H1 (cell line): Measurements from ENCODE around the gene AGAP1. TPM values are rescaled to one million over a fixed set of nuclear protein-coding genes. Genes with fewer than 3 reads are reported as not detected.
A peak's percentile ranks its signal among the peaks of the same experiment; 100 is the strongest.

Source experiments
- CTCF ChIA-PET: fragments of 300-600 bp; sonication (Branson Sonifier 250); formaldehyde crosslinking; loops from one replicate; lab custom pipeline; 2021; ENCODE audit not compliant: partially characterized antibody; lab: Charles Lee
- POLR2A ChIA-PET: fragments of 300-600 bp; sonication (Branson Sonifier 250); formaldehyde crosslinking; loops from one replicate; lab custom pipeline; 2021; ENCODE audit warnings: inconsistent platforms; ENCODE audit not compliant: partially characterized antibody; lab: Charles Lee
- DNase-seq, 2 experiments: peaks; one replicate each; pipeline versions ENCODE4 v3.0.0 to v3.0.0-alpha.2; 2010 to 2022; ENCODE audit warnings: low spot score in 2 of 2, low read depth in 1 of 2, mixed read lengths in 1 of 2
- FAIRE-seq: peaks from 2 replicates; lab custom pipeline; 2011; peaks lifted over from hg19 to GRCh38; lab: Jason Lieb, UNC
- H2AFZ ChIP-seq: 2 replicates; pipeline ENCODE4 v1.8.1; 2012; ENCODE audit warnings: low read length, inconsistent platforms
- H2AK5ac ChIP-seq: 2 replicates; pipeline ENCODE4 v1.6.1; 2013; ENCODE audit warnings: low read depth, low read length
- H2BK120ac ChIP-seq: replicated peaks from 2 replicates; pipeline ENCODE3; 2013; ENCODE audit warnings: low read depth, low read length, inconsistent platforms
- H2BK12ac ChIP-seq: 2 replicates; pipeline ENCODE4 v1.6.1; 2013; ENCODE audit warnings: low read depth, low read length
- H2BK15ac ChIP-seq: 2 replicates; pipeline ENCODE4 v1.6.1; 2013; ENCODE audit warnings: low read length
- H2BK20ac ChIP-seq: 2 replicates; pipeline ENCODE4 v1.6.1; 2013; ENCODE audit warnings: low read length
- H2BK5ac ChIP-seq: 2 replicates; pipeline ENCODE4 v1.6.1; 2013; ENCODE audit warnings: low read depth, low read length
- H3K14ac ChIP-seq: 2 replicates; pipeline ENCODE4 v1.6.1; 2013; ENCODE audit warnings: inconsistent platforms; ENCODE audit not compliant: insufficient read length
- H3K18ac ChIP-seq: 2 replicates; pipeline ENCODE4 v1.6.1; 2013; ENCODE audit warnings: low read length; ENCODE audit errors: extremely low read depth
- H3K23ac ChIP-seq: 2 replicates; pipeline ENCODE4 v1.6.1; 2013; ENCODE audit warnings: inconsistent platforms; ENCODE audit not compliant: insufficient read length
- H3K23me2 ChIP-seq: 2 replicates; pipeline ENCODE4 v1.6.1; 2013; ENCODE audit warnings: low read depth, low read length
- H3K27ac ChIP-seq: 2 replicates; pipeline ENCODE4 v1.6.1; 2011; ENCODE audit warnings: low read depth, low read length, inconsistent platforms
- H3K27me3 ChIP-seq, 4 experiments: replicated peaks in 1 of 4; 1 replicate in 1 of 4; 2 replicates in 3 of 4; pipeline versions ENCODE4 v1.6.1 to v1.8.1; 2011 to 2013; ENCODE audit warnings: low read length in 3 of 4, mild to moderate bottlenecking in 3 of 4, inconsistent platforms in 2 of 4, mixed read lengths in 2 of 4, moderate library complexity in 1 of 4; ENCODE audit not compliant: control insufficient read depth in 3 of 4, insufficient read depth in 3 of 4; ENCODE audit errors: extremely low read depth in 1 of 4
- H3K36me3 ChIP-seq, 4 experiments: 2 replicates each; pipeline versions ENCODE4 v1.6.1 to v1.8.1; 2011 to 2013; ENCODE audit warnings: mild to moderate bottlenecking in 4 of 4, low read length in 3 of 4, moderate library complexity in 2 of 4, control low read depth in 1 of 4, inconsistent platforms in 1 of 4; ENCODE audit not compliant: insufficient read depth in 4 of 4, control insufficient read depth in 2 of 4
- H3K4ac ChIP-seq: replicated peaks from 2 replicates; pipeline ENCODE3; 2013; ENCODE audit warnings: low read length, low read depth, mixed read lengths, inconsistent platforms; ENCODE audit not compliant: insufficient read length
- H3K4me1 ChIP-seq, 4 experiments: replicated peaks in 1 of 4; 1 replicate in 1 of 4; 2 replicates in 3 of 4; pipeline versions ENCODE4 v1.6.1 to v1.8.1; 2011 to 2013; ENCODE audit warnings: low read length in 3 of 4, inconsistent platforms in 2 of 4, mixed read lengths in 1 of 4; ENCODE audit not compliant: insufficient read depth in 4 of 4, control insufficient read depth in 3 of 4
- H3K4me2 ChIP-seq, 2 experiments: 2 replicates each; pipeline versions ENCODE4 v1.6.1 to v1.8.1; 2011 to 2013; ENCODE audit warnings: low read depth in 2 of 2, low read length in 2 of 2, control low read depth in 1 of 2, inconsistent platforms in 1 of 2, mild to moderate bottlenecking in 1 of 2; ENCODE audit not compliant: insufficient read depth in 1 of 2
- H3K4me3 ChIP-seq, 4 experiments: fragments of 200-600, 300-600 bp in 1 of 4; sonication (generic), shearing (Covaris generic), sonication (Bioruptor Twin) in 1 of 4; 2 replicates each; pipeline versions ENCODE4 v1.5.1 to v1.8.1; 2011 to 2016; ENCODE audit warnings: low read length in 4 of 4, low read depth in 3 of 4, control low read depth in 2 of 4, inconsistent platforms in 2 of 4, mild to moderate bottlenecking in 2 of 4, mixed read lengths in 1 of 4, moderate library complexity in 1 of 4; ENCODE audit not compliant: insufficient read depth in 2 of 4; ENCODE audit errors: extremely low read depth in 1 of 4
- H3K56ac ChIP-seq: replicated peaks from 2 replicates; pipeline ENCODE3; 2013; ENCODE audit warnings: low read depth, mild to moderate bottlenecking, mixed read lengths, low read length, inconsistent platforms; ENCODE audit not compliant: insufficient read length
- H3K79me1 ChIP-seq: 2 replicates; pipeline ENCODE4 v1.6.1; 2013; ENCODE audit warnings: low read depth, low read length, control low read depth
- H3K79me2 ChIP-seq, 2 experiments: 2 replicates each; pipeline versions ENCODE4 v1.6.1 to v1.8.1; 2012 to 2013; ENCODE audit warnings: low read length in 2 of 2, mild to moderate bottlenecking in 2 of 2, inconsistent platforms in 1 of 2; ENCODE audit not compliant: insufficient read depth in 2 of 2, control insufficient read depth in 1 of 2
- H3K9ac ChIP-seq, 4 experiments: replicated peaks in 1 of 4; 1 replicate in 1 of 4; 2 replicates in 3 of 4; pipeline versions ENCODE4 v1.6.1 to v1.8.1; 2011 to 2013; ENCODE audit warnings: low read depth in 3 of 4, low read length in 3 of 4, control low read depth in 2 of 4, mild to moderate bottlenecking in 2 of 4, moderate library complexity in 2 of 4, inconsistent platforms in 1 of 4; ENCODE audit errors: extremely low read depth in 1 of 4
- H3K9me3 ChIP-seq, 2 experiments: 2 replicates each; pipeline versions ENCODE4 v1.6.1 to v1.8.1; 2012 to 2013; ENCODE audit warnings: mild to moderate bottlenecking in 2 of 2, moderate library complexity in 2 of 2, control low read depth in 1 of 2, inconsistent platforms in 1 of 2, low read depth in 1 of 2, low read length in 1 of 2, mixed read lengths in 1 of 2; ENCODE audit not compliant: insufficient read depth in 2 of 2
- H4K20me1 ChIP-seq, 2 experiments: replicated peaks in 1 of 2; 2 replicates each; pipeline versions ENCODE3 to v1.8.1; 2011 to 2013; ENCODE audit warnings: inconsistent platforms in 2 of 2, low read length in 2 of 2, mild to moderate bottlenecking in 1 of 2; ENCODE audit not compliant: insufficient read depth in 2 of 2, control insufficient read depth in 1 of 2
- H4K5ac ChIP-seq: 2 replicates; pipeline ENCODE4 v1.6.1; 2013; ENCODE audit warnings: low read length, low read depth, mixed read lengths, inconsistent platforms; ENCODE audit not compliant: insufficient read length
- H4K8ac ChIP-seq: 2 replicates; pipeline ENCODE4 v1.8.0; 2013; ENCODE audit warnings: mild to moderate bottlenecking, moderate library complexity, low read length, inconsistent platforms; ENCODE audit not compliant: insufficient read depth; ENCODE audit errors: extremely low read depth
- H4K91ac ChIP-seq: replicated peaks from 2 replicates; pipeline ENCODE3; 2013; ENCODE audit warnings: low read length, mixed read lengths, inconsistent platforms; ENCODE audit not compliant: insufficient read length
- ATF3 ChIP-seq: IDR thresholded peaks from 2 replicates; pipeline ENCODE4 v1.6.1; 2011; ENCODE audit warnings: low read depth, mild to moderate bottlenecking, low read length; ENCODE audit not compliant: insufficient read depth
- BRCA1 ChIP-seq: IDR thresholded peaks from 2 replicates; pipeline ENCODE4 v1.6.1; 2012; ENCODE audit warnings: low read depth, low read length, improper control_type of control experiment
- CBX8 ChIP-seq: fragments of 300-800, 300-1000 bp; sonication (generic); IDR thresholded peaks from 2 replicates; pipeline ENCODE4 v1.7.1; 2016; ENCODE audit warnings: low read depth, low read length, borderline replicate concordance
- EZH2 ChIP-seq: fragments of 200-600 bp; sonication (generic); IDR thresholded peaks from 2 replicates; pipeline ENCODE4 v1.7.1; 2012; ENCODE audit warnings: low read depth, mild to moderate bottlenecking, moderate library complexity, low read length, inconsistent platforms; ENCODE audit not compliant: severe bottlenecking
- GTF2F1 ChIP-seq: IDR thresholded peaks from 2 replicates; pipeline ENCODE4 v1.6.1; 2012; ENCODE audit warnings: low read depth, low read length, improper control_type of control experiment, borderline replicate concordance
- MAFK ChIP-seq: IDR thresholded peaks from 2 replicates; pipeline ENCODE4 v1.6.1; 2012; ENCODE audit warnings: low read depth, mild to moderate bottlenecking, improper control_type of control experiment, low read length
- POLR2A ChIP-seq, 2 experiments: IDR thresholded peaks; 1 replicate in 1 of 2; 2 replicates in 1 of 2; pipeline ENCODE4 v1.6.1; 2011; ENCODE audit warnings: low read depth in 2 of 2, low read length in 2 of 2, mild to moderate bottlenecking in 2 of 2; ENCODE audit errors: control extremely low read depth in 1 of 2
- RAD21 ChIP-seq, 2 experiments: IDR thresholded peaks in 1 of 2; conservative IDR thresholded peaks in 1 of 2; 2 replicates each; pipeline ENCODE4 v1.6.1; 2011; ENCODE audit warnings: low read depth in 2 of 2, low read length in 2 of 2, improper control_type of control experiment in 1 of 2, inconsistent platforms in 1 of 2, mild to moderate bottlenecking in 1 of 2, moderate library complexity in 1 of 2
- SP4 ChIP-seq: IDR thresholded peaks from 2 replicates; pipeline ENCODE4 v1.6.1; 2012; ENCODE audit warnings: low read length, inconsistent platforms
- SRF ChIP-seq: IDR thresholded peaks from 2 replicates; pipeline ENCODE4 v1.6.1; 2011; ENCODE audit warnings: mild to moderate bottlenecking, low read depth, low read length, moderate library complexity
- SUZ12 ChIP-seq: fragments of 200-600 bp; sonication (generic); IDR thresholded peaks from 2 replicates; pipeline ENCODE4 v1.6.1; 2012; ENCODE audit warnings: mild to moderate bottlenecking, inconsistent platforms, low read length, moderate library complexity, mixed read lengths
- TEAD4 ChIP-seq: IDR thresholded peaks from 2 replicates; pipeline ENCODE4 v1.6.1; 2012; ENCODE audit warnings: low read depth, low read length, inconsistent platforms, mixed read lengths
- YY1 ChIP-seq: IDR thresholded peaks from 2 replicates; pipeline ENCODE4 v1.6.1; 2011; ENCODE audit warnings: low read depth, mild to moderate bottlenecking, low read length
- whole genome bisulfite sequencing, 2 experiments: shearing (Covaris generic) in 1 of 2; methylation state at CpG; one replicate each; pipeline versions ENCODE4 v1.1.6 to v1.1.7; 2013 to 2015; ENCODE audit warnings: low lambda C conversion rate in 2 of 2, mixed read lengths in 2 of 2, inconsistent platforms in 1 of 2, low coverage in 1 of 2, missing lambda C conversion rate in 1 of 2; ENCODE audit not compliant: insufficient replicate concordance in 2 of 2, insufficient coverage in 1 of 2, insufficient read length in 1 of 2; ENCODE audit errors: extremely low coverage in 1 of 2, missing lambda C conversion rate in 1 of 2; 5-methylcytosine and 5-hydroxymethylcytosine counted together
- polyA plus RNA-seq, 7 experiments: library from polyadenylated mRNA; depleted of rRNA in 3 of 7; stranded (reverse) in 5 of 7; unstranded in 2 of 7; fragments of >200 nt in 5 of 7; fragments of 200-250 nt in 2 of 7; gene quantifications; 1 replicate in 5 of 7; 2 replicates in 1 of 7; 4 replicates in 1 of 7; pipeline versions ENCODE4 v1.2.1 to v1.2.3, GENCODE V29; 2011 to 2013; ENCODE audit warnings: missing spikeins in 2 of 7, mixed read lengths in 2 of 7
- total RNA-seq: library from RNA; stranded (reverse); fragmentation: NEBNext Ultra II Directional; extraction: Animal tissue kit (Norgen Biotek cat#: 25700); gene quantifications from 2 replicates; pipeline ENCODE4 v1.2.1, GENCODE V29; 2021

Gene AGAP1
- total and polyA plus RNA-seq, 2 of the 8 experiments (the other 6 are each of a cell fraction or from before 2014, with no cell fraction given) = 18.1 to 39.4 TPM

- DNase-seq (no peak), FAIRE-seq (no peak)
- Histone ChIP-seq H3K27ac (no peak overlapping the region), H4K20me1 (peaks cover 7 to 10% of the 10 kb centered on the region in 2 experiments), H2BK12ac (peak overlapping the region; percentile 19; the same call in 1 of the 2 replicates), H3K18ac (no peak overlapping the region), H2AFZ (no peak overlapping the region), H2BK120ac (no peak overlapping the region), H4K5ac (no peak overlapping the region), H3K27me3 (peaks cover 0 to 12% (median 10%) of the 10 kb centered on the region in 4 experiments; a peak in 6 of 7 replicates), H2BK5ac (no peak overlapping the region), H3K23ac (no peak overlapping the region), H3K79me1 (no peaks in the 10 kb centered on the region), H3K4me3 (no peak overlapping the region), H4K8ac (no peak overlapping the region; the same call in 1 of the 2 replicates), H3K9me3 (no peaks in the 10 kb centered on the region), H4K91ac (no peak overlapping the region), H2AK5ac (no peak overlapping the region), H2BK20ac (no peak overlapping the region), H2BK15ac (no peak overlapping the region), H3K4me1 (peaks cover 0 to 9% (median 4%) of the 10 kb centered on the region in 4 experiments; a peak in 5 of 7 replicates), H3K4me2 (no peak overlapping the region), H3K56ac (no peak overlapping the region), H3K79me2 (no peaks in the 10 kb centered on the region), H3K23me2 (no peaks in the 10 kb centered on the region), H3K36me3 (no peaks in the 10 kb centered on the region; a peak in 1 of 8 replicates), H3K9ac (no peak overlapping the region), H3K14ac (no peak overlapping the region), H3K4ac (no peak overlapping the region)
- ChIA-PET CTCF (no interaction called here), POLR2A (no interaction called here)
- 91% methylated on average over 29 of the region's 29 CpGs; no CpG with 5 or more reads in 1 of the 2 experiments for WGBS, 2 experiments
- TF ChIP-seq TEAD4 (no peak), EZH2 (no peak), GTF2F1 (no peak), BRCA1 (no peak), CBX8 (no peak), ATF3 (no peak), SRF (no peak), POLR2A (IDR thresholded peaks at IDR 0.05; ENCODE audit: control extremely low read depth in 1 of 2, low read depth in 2 of 2, low read length in 2 of 2) (no peak), SP4 (no peak), YY1 (no peak), MAFK (no peak), SUZ12 (no peak), RAD21 (IDR thresholded peaks at IDR 0.05 in 1 of 2, conservative IDR thresholded peaks at IDR 0.05 in 1 of 2; ENCODE audit: low read depth in 2 of 2, low read length in 2 of 2) (no peak)
Measured at GRCh38 chr2:236120141-236120601, 626.3 kb downstream of the AGAP1 start.
